ENCODE results near the gene DCAF15.

DNA sequence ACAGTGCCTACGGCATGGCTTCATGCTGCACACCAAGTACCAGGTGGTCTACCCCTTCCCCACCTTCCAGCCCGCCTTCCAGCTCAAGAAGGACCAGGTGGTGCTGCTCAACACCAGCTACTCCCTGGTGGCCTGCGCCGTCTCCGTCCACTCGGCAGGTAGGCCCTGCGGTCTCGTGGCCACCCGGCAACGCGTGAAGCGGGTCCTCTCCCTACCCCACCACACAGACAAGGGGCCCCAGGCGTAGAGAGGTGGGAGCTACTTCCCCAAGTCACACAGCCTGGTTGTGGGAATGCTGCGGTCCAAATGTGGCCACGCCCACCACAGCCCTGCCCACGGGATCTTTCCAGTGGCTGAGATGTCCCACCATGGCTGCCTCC, 4.0 kb downstream of the DCAF15 start:
- TF ChIP-seq, protein P1, sequence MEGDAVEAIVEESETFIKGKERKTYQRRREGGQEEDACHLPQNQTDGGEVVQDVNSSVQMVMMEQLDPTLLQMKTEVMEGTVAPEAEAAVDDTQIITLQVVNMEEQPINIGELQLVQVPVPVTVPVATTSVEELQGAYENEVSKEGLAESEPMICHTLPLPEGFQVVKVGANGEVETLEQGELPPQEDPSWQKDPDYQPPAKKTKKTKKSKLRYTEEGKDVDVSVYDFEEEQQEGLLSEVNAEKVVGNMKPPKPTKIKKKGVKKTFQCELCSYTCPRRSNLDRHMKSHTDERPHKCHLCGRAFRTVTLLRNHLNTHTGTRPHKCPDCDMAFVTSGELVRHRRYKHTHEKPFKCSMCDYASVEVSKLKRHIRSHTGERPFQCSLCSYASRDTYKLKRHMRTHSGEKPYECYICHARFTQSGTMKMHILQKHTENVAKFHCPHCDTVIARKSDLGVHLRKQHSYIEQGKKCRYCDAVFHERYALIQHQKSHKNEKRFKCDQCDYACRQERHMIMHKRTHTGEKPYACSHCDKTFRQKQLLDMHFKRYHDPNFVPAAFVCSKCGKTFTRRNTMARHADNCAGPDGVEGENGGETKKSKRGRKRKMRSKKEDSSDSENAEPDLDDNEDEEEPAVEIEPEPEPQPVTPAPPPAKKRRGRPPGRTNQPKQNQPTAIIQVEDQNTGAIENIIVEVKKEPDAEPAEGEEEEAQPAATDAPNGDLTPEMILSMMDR (IDR thresholded peaks at IDR 0.05): no peak
- no peak for TF ChIP-seq POLR2A (IDR thresholded peaks at IDR 0.05)

All from uterus (tissue), 2 donors.